ENCODE measurements around the gene PDE7B. TPM values are rescaled to one million over a fixed set of nuclear protein-coding genes. Genes with fewer than 3 reads are reported as not detected.

The PDE7B gene
- total RNA-seq, 4 donors from 2014 or later, result 15.4 to 28.6 (median 18.8) TPM

- TF ChIP-seq CTCF (IDR thresholded peaks at IDR 0.05) (no peak), POLR2A (IDR thresholded peaks at IDR 0.05) (no peak)
- no peaks in the 10 kb centered on the region for H3K4me1 ChIP-seq
- no peaks in the 10 kb centered on the region for H3K36me3 ChIP-seq
- no peaks in the 10 kb centered on the region for H3K27me3 ChIP-seq
- intact Hi-C loops (cut with DNase I; ENCODE audit: low total_unique reads), result no loop called here
- H3K27ac ChIP-seq, result no peak overlapping the region
- DNase-seq, result no peak
- H3K4me3 ChIP-seq, result no peak overlapping the region
- H3K9me3 ChIP-seq, result no peaks in the 10 kb centered on the region
These were observed 39.4 kb downstream of the PDE7B start for GRCh38 chr6:135890876-135891275.

GRCh38 chr6:135891710-135892109, 40.2 kb downstream of the PDE7B start:
- intact Hi-C loops (cut with DNase I; ENCODE audit: low total_unique reads), result no loop called here
- Histone ChIP-seq H3K4me3 (no peak overlapping the region), H3K9me3 (no peaks in the 10 kb centered on the region), H3K27ac (no peak overlapping the region), H3K4me1 (no peaks in the 10 kb centered on the region), H3K36me3 (no peaks in the 10 kb centered on the region), H3K27me3 (no peaks in the 10 kb centered on the region)
- no peak for DNase-seq
- no peak for TF ChIP-seq POLR2A (IDR thresholded peaks at IDR 0.05)
- TF ChIP-seq CTCF (IDR thresholded peaks at IDR 0.05), result no peak

DNA sequence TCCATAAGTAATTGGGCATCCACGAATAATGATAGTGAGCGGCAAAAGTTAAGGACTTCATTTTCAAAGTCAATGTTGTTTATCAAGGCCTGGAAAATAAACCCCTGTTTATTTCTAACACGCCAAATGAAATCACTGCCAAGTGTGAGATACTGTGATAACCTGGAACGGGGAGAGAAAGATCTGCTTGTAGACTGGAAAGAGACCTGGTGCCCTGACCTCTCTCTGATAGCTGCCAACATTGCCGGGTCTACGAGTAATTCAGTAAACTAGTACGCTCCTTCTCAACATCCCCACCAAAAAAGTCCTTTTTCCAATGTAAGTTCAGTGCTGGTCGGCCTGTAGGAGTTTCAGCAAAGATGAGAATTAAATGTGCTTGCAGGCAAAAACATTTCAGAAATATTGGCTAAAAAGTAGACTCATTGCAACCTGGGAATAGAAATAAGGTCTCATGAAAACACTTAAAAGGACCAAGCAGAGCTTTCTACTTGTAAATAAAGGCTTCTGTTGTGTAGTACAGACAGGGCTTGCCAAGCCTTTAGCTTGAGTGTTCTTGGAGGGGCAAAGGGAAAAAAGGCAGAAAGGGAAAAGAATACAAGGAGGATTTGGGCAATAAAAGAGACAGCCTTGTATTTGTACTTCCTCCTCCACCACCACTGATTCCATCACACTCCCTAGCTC, 43.9 kb downstream of the PDE7B start:
- no peaks in the 10 kb centered on the region for H3K36me3 ChIP-seq
- no peak overlapping the region for H3K4me3 ChIP-seq
- H3K27ac ChIP-seq, result no peak overlapping the region
- intact Hi-C loops (cut with DNase I; ENCODE audit: low total_unique reads), result no loop called here
- no peaks in the 10 kb centered on the region for H3K9me3 ChIP-seq
- no peak for TF ChIP-seq CTCF (IDR thresholded peaks at IDR 0.05)
- TF ChIP-seq POLR2A (IDR thresholded peaks at IDR 0.05), result no peak
- H3K4me1 ChIP-seq, result no peaks in the 10 kb centered on the region
- no peak for DNase-seq
- no peaks in the 10 kb centered on the region for H3K27me3 ChIP-seq

GRCh38 chr6:135897087-135897486, 45.6 kb downstream of the PDE7B start:
- intact Hi-C loops (cut with DNase I; ENCODE audit: low total_unique reads), result no loop called here
- H3K36me3 ChIP-seq, result no peaks in the 10 kb centered on the region
- no peak overlapping the region for H3K4me3 ChIP-seq
- no peak for TF ChIP-seq POLR2A (IDR thresholded peaks at IDR 0.05)
- no peak for TF ChIP-seq CTCF (IDR thresholded peaks at IDR 0.05)
- H3K27ac ChIP-seq, result no peak overlapping the region
- DNase-seq, result no peak
- no peaks in the 10 kb centered on the region for H3K27me3 ChIP-seq
- no peaks in the 10 kb centered on the region for H3K9me3 ChIP-seq
- no peaks in the 10 kb centered on the region for H3K4me1 ChIP-seq

DNA sequence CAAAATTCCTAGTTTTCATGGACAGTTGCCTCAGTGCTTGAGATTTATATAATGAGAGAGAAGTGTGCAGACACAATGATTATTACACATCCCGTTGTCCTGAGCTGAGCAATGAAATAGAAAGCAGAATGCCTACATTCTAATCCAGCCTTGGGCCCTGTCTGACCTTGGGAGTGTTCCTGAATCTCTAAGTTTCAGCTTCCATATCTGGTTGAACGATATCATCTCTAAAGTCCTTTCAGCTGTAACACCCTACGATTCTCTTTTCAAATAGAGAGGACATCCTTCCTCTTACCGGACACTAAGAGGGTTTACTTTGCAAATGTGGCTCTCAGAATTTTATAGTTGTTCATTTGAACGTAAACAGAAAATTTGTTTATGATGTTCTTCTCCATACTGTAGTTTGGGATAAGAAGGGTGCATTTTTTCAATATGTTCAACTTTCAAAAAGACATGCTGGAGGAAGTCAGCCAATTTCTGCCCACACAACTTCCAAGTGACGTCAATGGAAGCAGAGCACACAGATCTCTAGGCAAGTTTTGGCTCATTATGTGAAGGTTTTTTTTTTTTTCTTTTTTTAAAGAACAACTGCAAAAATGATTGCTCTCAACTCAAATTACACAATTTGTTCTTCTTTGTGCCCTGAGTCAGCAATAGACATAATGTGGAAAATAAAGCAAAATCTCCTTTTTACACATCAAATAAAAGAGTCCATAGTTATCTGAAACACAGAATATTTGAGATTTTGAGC, 50.4 kb downstream of the PDE7B start:
- no peaks in the 10 kb centered on the region for H3K4me1 ChIP-seq
- peak; percentile 60 to 64 for DNase-seq
- H3K27me3 ChIP-seq, result no peaks in the 10 kb centered on the region
- no peaks in the 10 kb centered on the region for H3K9me3 ChIP-seq
- H3K4me3 ChIP-seq, result no peak overlapping the region
- intact Hi-C loops (cut with DNase I; ENCODE audit: low total_unique reads), result no loop called here
- TF ChIP-seq POLR2A (IDR thresholded peaks at IDR 0.05) (no peak), CTCF (IDR thresholded peaks at IDR 0.05) (no peak)
- peak overlapping the region; percentile 69 to 85 for H3K27ac ChIP-seq
- H3K36me3 ChIP-seq, result no peaks in the 10 kb centered on the region

Data from uterus (tissue), 4 donors.